SK-N-SH treated with all-trans-retinoic acid at 6 μM for 48 hours (cell line): Measurements from ENCODE around the gene SLC2A1.
A peak's percentile ranks its signal among the peaks of the same experiment; 100 is the strongest.

Experiments
- ATAC-seq: fragments of 200-7000 bp; cut with Tn5 transposase; 3 replicates; pipeline ENCODE4 v1.9.1; 2020; ENCODE audit warnings: mild to moderate bottlenecking, moderate library complexity
- ARNTL ChIP-seq: fragments of 450-650 bp; formaldehyde crosslinking; IDR thresholded peaks from 2 replicates; pipeline ENCODE4 v1.5.0; 2020; ENCODE audit warnings: low read depth, mild to moderate bottlenecking, moderate library complexity, borderline replicate concordance
- BACH2 ChIP-seq: fragments of 250-450 bp; sonication (Bioruptor Pico); IDR thresholded peaks from 2 replicates; pipeline ENCODE4 v1.9.0; 2021; ENCODE audit warnings: mild to moderate bottlenecking, borderline replicate concordance
- CSDC2 ChIP-seq: fragments of 250-450 bp; sonication (Bioruptor Pico); IDR thresholded peaks from 2 replicates; pipeline ENCODE4 v1.5.0; 2020; ENCODE audit warnings: mild to moderate bottlenecking, moderate library complexity
- ESRRG ChIP-seq: fragments of 250-450 bp; sonication (Bioruptor Pico); IDR thresholded peaks from 2 replicates; pipeline ENCODE4 v1.6.1; 2021; ENCODE audit warnings: mild to moderate bottlenecking
- GLIS3 ChIP-seq: fragments of 250-450 bp; sonication (Bioruptor Pico); IDR thresholded peaks from 2 replicates; pipeline ENCODE4 v1.5.0; 2020; ENCODE audit warnings: mild to moderate bottlenecking, moderate library complexity
- ISL1 ChIP-seq: fragments of 250-450 bp; sonication (Bioruptor Pico); IDR thresholded peaks from 2 replicates; pipeline ENCODE4 v2.1.2; 2022; ENCODE audit warnings: mild to moderate bottlenecking, moderate library complexity
- OSR1 ChIP-seq: fragments of 250-450 bp; sonication (Bioruptor Pico); IDR thresholded peaks from 2 replicates; pipeline ENCODE4 v1.8.0; 2022; ENCODE audit warnings: moderate library complexity, mild to moderate bottlenecking, inconsistent platforms
- POU6F1 ChIP-seq: fragments of 250-450 bp; sonication (Bioruptor Pico); IDR thresholded peaks from 2 replicates; pipeline ENCODE4 v1.8.0; 2021; ENCODE audit warnings: low read depth, mild to moderate bottlenecking, moderate library complexity, borderline replicate concordance
- PPARA ChIP-seq: fragments of 250-450 bp; sonication (Bioruptor Pico); IDR thresholded peaks from 2 replicates; pipeline ENCODE4 v1.5.0; 2020; ENCODE audit warnings: mild to moderate bottlenecking, borderline replicate concordance
- RARB ChIP-seq: fragments of 250-450 bp; sonication (Bioruptor Pico); IDR thresholded peaks from 2 replicates; pipeline ENCODE4 v1.8.0; 2021; ENCODE audit warnings: mild to moderate bottlenecking, moderate library complexity
- SNAI2 ChIP-seq: fragments of 250-450 bp; sonication (Bioruptor Pico); IDR thresholded peaks from 2 replicates; pipeline ENCODE4 v1.5.0; 2020; ENCODE audit warnings: mild to moderate bottlenecking, moderate library complexity
- TCF4 ChIP-seq: fragments of 250-450 bp; sonication (Bioruptor Pico); IDR thresholded peaks from 2 replicates; pipeline ENCODE4 v1.8.0; 2021; ENCODE audit warnings: mild to moderate bottlenecking, moderate library complexity, borderline replicate concordance
- TOX ChIP-seq: fragments of 250-450 bp; sonication (Bioruptor Pico); IDR thresholded peaks from 2 replicates; pipeline ENCODE4 v1.8.0; 2021; ENCODE audit warnings: mild to moderate bottlenecking, moderate library complexity, borderline replicate concordance
- TSHZ2 ChIP-seq: fragments of 250-450 bp; sonication (Bioruptor Pico); IDR thresholded peaks from 2 replicates; pipeline ENCODE4 v1.5.0; 2020; ENCODE audit warnings: mild to moderate bottlenecking, moderate library complexity
- ZC3H10 ChIP-seq: fragments of 250-450 bp; sonication (Bioruptor Pico); IDR thresholded peaks from 2 replicates; pipeline ENCODE4 v1.5.1; 2021; ENCODE audit warnings: mild to moderate bottlenecking, moderate library complexity
- ZFP3 ChIP-seq: fragments of 250-450 bp; sonication (Bioruptor Pico); IDR thresholded peaks from 2 replicates; pipeline ENCODE4 v1.5.0; 2020; ENCODE audit warnings: mild to moderate bottlenecking, moderate library complexity
- ZFP30 ChIP-seq: fragments of 450-650 bp; formaldehyde crosslinking; IDR thresholded peaks from 2 replicates; pipeline ENCODE4 v1.5.0; 2022; ENCODE audit warnings: mild to moderate bottlenecking, moderate library complexity
- ZNF70 ChIP-seq: fragments of 450-650 bp; formaldehyde crosslinking; IDR thresholded peaks from 2 replicates; pipeline ENCODE4 v1.5.0; 2020; ENCODE audit warnings: mild to moderate bottlenecking, moderate library complexity
- ZNF8 ChIP-seq: fragments of 450-650 bp; formaldehyde crosslinking; IDR thresholded peaks from 2 replicates; pipeline ENCODE4 v1.5.0; 2020; ENCODE audit warnings: mild to moderate bottlenecking, moderate library complexity
- TF ChIP-seq, protein P1 (sequence below): fragments of 250-450 bp; sonication (Bioruptor Pico); IDR thresholded peaks from 2 replicates; pipeline ENCODE4 v1.5.1; 2020; ENCODE audit warnings: low read depth, mild to moderate bottlenecking, moderate library complexity
- TF ChIP-seq, protein P2 (sequence below): fragments of 250-450 bp; sonication (Bioruptor Pico); IDR thresholded peaks from 2 replicates; pipeline ENCODE4 v1.8.0; 2020; ENCODE audit warnings: mild to moderate bottlenecking, moderate library complexity, borderline replicate concordance
- TF ChIP-seq, protein P3 (sequence below): fragments of 250-450 bp; sonication (Bioruptor Pico); IDR thresholded peaks from 2 replicates; pipeline ENCODE4 v1.5.1; 2021; ENCODE audit warnings: mild to moderate bottlenecking, moderate library complexity

SLC2A1 gene

DNA sequence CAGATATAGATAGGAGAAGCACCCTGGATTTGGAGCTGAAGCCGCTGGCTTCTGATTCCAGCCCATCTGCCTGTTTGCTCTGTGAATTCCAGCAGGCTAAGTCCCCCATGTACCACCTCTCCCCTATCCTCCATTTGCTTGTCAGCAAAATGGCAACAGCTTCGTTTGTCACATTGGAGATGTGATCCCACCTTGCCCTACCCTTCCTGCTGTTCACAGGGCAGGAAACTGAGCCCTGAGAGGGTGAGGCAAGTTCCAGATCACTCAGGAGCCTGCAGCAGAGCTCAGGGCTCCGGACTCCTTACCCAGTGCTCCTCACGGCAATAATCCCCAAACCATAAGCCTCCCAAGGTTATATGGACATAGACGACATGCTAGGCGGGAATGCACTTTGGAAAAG, 14.9 kb downstream of the SLC2A1 start:
- no peak for ATAC-seq
- TF ChIP-seq ZFP30 (CRISPR knock-in tag) (no peak), ZNF8 (CRISPR knock-in tag) (no peak), ESRRG (CRISPR knock-in tag) (no peak), SNAI2 (CRISPR knock-in tag) (no peak), POU6F1 (CRISPR knock-in tag) (no peak), OSR1 (CRISPR knock-in tag) (no peak), BACH2 (CRISPR knock-in tag) (no peak), CSDC2 (CRISPR knock-in tag) (no peak), ZNF70 (no peak), TOX (CRISPR knock-in tag) (no peak), GLIS3 (CRISPR knock-in tag) (no peak), ZFP3 (CRISPR knock-in tag) (no peak), RARB (CRISPR knock-in tag) (no peak), PPARA (CRISPR knock-in tag) (no peak), TCF4 (CRISPR knock-in tag) (no peak)
- TF ChIP-seq, protein P1, sequence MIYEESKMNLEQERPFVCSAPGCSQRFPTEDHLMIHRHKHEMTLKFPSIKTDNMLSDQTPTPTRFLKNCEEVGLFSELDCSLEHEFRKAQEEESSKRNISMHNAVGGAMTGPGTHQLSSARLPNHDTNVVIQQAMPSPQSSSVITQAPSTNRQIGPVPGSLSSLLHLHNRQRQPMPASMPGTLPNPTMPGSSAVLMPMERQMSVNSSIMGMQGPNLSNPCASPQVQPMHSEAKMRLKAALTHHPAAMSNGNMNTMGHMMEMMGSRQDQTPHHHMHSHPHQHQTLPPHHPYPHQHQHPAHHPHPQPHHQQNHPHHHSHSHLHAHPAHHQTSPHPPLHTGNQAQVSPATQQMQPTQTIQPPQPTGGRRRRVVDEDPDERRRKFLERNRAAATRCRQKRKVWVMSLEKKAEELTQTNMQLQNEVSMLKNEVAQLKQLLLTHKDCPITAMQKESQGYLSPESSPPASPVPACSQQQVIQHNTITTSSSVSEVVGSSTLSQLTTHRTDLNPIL: no peak
- TF ChIP-seq, protein P2, sequence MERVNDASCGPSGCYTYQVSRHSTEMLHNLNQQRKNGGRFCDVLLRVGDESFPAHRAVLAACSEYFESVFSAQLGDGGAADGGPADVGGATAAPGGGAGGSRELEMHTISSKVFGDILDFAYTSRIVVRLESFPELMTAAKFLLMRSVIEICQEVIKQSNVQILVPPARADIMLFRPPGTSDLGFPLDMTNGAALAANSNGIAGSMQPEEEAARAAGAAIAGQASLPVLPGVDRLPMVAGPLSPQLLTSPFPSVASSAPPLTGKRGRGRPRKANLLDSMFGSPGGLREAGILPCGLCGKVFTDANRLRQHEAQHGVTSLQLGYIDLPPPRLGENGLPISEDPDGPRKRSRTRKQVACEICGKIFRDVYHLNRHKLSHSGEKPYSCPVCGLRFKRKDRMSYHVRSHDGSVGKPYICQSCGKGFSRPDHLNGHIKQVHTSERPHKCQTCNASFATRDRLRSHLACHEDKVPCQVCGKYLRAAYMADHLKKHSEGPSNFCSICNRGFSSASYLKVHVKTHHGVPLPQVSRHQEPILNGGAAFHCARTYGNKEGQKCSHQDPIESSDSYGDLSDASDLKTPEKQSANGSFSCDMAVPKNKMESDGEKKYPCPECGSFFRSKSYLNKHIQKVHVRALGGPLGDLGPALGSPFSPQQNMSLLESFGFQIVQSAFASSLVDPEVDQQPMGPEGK (CRISPR knock-in tag): no peak
- TF ChIP-seq, protein P3, sequence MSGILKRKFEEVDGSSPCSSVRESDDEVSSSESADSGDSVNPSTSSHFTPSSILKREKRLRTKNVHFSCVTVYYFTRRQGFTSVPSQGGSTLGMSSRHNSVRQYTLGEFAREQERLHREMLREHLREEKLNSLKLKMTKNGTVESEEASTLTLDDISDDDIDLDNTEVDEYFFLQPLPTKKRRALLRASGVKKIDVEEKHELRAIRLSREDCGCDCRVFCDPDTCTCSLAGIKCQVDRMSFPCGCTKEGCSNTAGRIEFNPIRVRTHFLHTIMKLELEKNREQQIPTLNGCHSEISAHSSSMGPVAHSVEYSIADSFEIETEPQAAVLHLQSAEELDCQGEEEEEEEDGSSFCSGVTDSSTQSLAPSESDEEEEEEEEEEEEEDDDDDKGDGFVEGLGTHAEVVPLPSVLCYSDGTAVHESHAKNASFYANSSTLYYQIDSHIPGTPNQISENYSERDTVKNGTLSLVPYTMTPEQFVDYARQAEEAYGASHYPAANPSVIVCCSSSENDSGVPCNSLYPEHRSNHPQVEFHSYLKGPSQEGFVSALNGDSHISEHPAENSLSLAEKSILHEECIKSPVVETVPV (CRISPR knock-in tag): no peak

DNA sequence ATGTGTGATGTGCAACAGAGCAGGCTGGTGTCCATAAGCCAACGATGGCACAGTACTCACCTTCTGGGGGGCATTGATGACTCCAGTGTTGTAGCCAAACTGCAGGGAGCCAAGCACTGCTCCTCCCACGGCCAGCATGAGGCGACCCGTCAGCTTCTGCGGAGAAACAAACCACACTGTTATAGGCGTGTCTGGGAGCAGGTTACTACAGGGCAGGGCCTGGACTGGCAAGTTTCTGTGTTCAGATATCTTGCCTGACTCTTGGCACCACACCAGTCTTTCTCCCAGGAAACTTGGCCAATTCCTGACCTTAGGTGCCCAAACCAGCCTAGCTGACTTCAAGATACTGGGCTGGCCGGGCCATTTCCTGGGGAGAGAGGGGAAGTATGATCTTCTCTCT, 15.5 kb downstream of the SLC2A1 start:
- peak; percentile 54 for ATAC-seq
- no peak for TF ChIP-seq ZFP3 (CRISPR knock-in tag)
- no peak for TF ChIP-seq GLIS3 (CRISPR knock-in tag)
- TF ChIP-seq ISL1: 0 out of 2 replicates have a peak, but pooled peaks have one; percentile 6
- no peak for TF ChIP-seq ZNF70
- no peak for TF ChIP-seq ARNTL (CRISPR knock-in tag)
- TF ChIP-seq TOX (CRISPR knock-in tag): no peak

- no peak for TF ChIP-seq ZNF70
- TF ChIP-seq ZNF8 (CRISPR knock-in tag): no peak
- no peak for TF ChIP-seq TSHZ2 (CRISPR knock-in tag)
- no peak for TF ChIP-seq PPARA (CRISPR knock-in tag)
- TF ChIP-seq ARNTL (CRISPR knock-in tag): no peak
- no peak for TF ChIP-seq OSR1 (CRISPR knock-in tag)
- TF ChIP-seq, protein P1: no peak
- TF ChIP-seq TCF4 (CRISPR knock-in tag): no peak
- no peak for TF ChIP-seq SNAI2 (CRISPR knock-in tag)
- TF ChIP-seq, protein P2 (CRISPR knock-in tag): no peak
- no peak for TF ChIP-seq CSDC2 (CRISPR knock-in tag)
- TF ChIP-seq BACH2 (CRISPR knock-in tag): no peak
- TF ChIP-seq TOX (CRISPR knock-in tag): no peak
- TF ChIP-seq GLIS3 (CRISPR knock-in tag): no peak
- no peak for TF ChIP-seq ZC3H10 (CRISPR knock-in tag)
- no peak for TF ChIP-seq RARB (CRISPR knock-in tag)
- ATAC-seq: no peak
Measured at GRCh38 chr1:42942444-42942843, 16.2 kb downstream of the SLC2A1 start.
